NCI-H526 (cell line): ENCODE results near the gene SBNO1.
"Not testable (repeated sequence)": the region's sequence is repeated elsewhere in the genome, so short reads cannot be mapped to it uniquely, and the experiment has no call there.

Experiments used
- DNase-seq, 2 experiments: peaks; one replicate each; lab custom pipeline; 2025; lab: John Stamatoyannopoulos, UW

The SBNO1 gene

GRCh38 chr12:123388951-123389559, 24.4 kb upstream of the SBNO1 start:
- DNase-seq = peak in 1 of 2 experiments; percentile 48

- peak in 1 of 2 experiments; percentile 83 for DNase-seq
These were observed 23.7 kb upstream of the SBNO1 start for GRCh38 chr12:123388177-123388950.

GRCh38 chr12:123387508-123388176, 23.0 kb upstream of the SBNO1 start:
- peak in 1 of 2 experiments; percentile 38 for DNase-seq

DNA sequence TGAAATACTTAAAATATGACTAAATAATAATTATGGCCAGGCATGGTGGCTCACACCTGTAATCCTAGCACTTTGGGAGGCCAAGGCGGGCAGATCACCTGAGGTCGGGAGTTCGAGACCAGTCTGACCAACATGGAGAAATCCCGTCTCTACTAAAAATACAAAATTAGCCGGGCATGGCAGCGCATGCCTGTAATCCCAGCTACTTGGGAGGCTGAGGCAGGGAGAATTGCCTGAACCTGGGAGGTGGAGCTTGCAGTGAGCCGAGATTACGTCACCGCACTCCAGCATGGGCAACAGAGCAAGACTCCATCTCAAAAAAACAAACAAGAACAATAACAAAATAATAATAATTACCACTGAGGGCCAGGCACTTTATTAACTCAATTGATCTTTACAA, 20.9 kb upstream of the SBNO1 start:
- not testable (repeated sequence) for DNase-seq

GRCh38 chr12:123384994-123385376, 20.3 kb upstream of the SBNO1 start:
- no peak for DNase-seq

DNA sequence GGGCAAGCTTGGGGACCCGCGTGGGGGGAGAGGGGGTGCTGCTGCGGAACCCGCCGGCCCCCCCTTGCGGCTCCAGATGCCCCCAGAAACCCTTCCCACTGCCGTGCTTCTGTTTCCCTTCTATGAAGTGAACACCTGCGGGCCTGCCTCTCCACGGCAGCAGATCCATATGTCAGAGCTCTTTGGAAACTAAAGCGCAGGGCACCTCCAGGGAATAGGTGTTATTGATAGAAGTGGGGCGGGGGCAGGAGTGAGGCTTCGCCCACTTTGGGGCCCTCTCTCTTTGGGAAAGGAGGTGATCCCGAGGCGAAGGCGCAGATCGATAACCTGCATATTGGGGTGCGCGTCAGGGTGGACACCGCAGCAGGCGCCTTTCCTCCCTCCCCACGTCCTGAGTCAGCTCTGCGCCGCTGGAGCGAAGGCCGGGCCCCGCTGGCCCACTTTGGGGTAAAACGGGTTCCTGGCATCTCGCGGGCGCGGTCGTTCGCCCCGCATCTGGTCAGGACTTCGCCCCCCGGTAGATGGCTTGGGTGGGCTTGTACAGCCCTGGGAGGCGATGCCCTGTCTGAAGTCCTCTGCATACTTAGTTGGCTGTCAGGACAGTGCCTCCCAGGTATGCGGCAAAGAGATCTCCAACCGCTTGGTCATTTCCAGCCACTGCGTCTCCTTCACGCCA, 19.8 kb upstream of the SBNO1 start:
- peak in 1 of 2 experiments; percentile 56 for DNase-seq

DNA sequence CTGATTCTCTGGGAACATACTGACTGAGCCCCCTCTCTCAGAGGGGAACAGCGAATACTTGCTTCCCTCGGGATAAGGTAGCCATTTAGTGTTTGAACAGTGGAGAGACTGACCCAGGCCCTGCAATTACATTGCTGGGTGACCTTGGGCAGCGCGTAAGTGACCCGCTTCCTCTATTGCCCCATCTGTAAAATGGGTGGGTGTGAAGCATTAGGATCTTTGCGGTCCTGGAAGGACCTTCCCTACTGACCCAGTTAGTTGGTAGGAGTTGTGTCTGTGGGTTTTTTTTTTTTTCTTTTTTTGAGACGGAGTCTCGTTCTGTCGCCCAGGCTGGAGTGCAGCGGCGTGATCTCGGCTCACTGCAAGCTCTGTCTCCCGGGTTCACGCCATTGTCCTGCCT, 18.0 kb upstream of the SBNO1 start:
- no peak for DNase-seq

GRCh38 chr12:123379391-123379790, 14.7 kb upstream of the SBNO1 start:
- no peak for DNase-seq

- DNase-seq = not testable (repeated sequence)
These were observed 7.8 kb upstream of the SBNO1 start for GRCh38 chr12:123372415-123372814.

DNA sequence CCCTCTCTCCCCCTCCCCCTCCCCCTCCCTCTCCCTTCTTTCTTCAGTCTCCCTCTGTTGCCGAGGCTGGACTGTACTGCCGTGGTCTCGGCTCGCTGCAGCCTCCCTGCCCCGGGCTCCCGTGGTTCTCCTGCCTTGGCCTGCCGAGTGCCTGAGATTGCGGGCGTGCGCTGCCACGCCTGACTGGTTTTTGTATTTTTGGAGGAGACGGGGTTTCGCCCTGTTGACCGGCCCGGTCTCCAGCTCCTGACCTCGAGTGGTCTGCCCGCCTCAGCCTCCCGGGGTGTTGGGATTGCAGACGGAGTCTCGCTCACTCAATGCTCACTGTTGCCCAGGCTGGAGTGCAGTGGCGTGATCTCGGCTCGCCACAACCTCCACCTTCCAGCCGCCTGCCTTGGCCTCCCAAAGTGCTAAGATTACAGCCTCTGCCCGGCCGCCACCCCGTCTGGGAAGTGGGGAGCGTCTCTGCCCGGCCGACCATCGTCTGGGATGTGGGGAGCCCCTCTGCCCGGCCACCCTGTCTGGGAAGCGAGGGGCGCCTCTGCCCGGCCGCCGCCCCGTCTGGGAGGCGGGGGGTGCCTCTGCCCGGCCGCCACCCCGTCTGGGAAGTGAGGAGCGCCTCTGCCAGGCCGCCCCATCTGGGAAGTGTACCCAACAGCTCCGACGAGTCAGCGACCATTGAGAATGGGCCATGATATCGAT, 7.2 kb upstream of the SBNO1 start:
- not testable (repeated sequence) for DNase-seq

- DNase-seq = no peak
These were observed 4.6 kb upstream of the SBNO1 start for GRCh38 chr12:123369229-123369628.

GRCh38 chr12:123368431-123368830, 3.8 kb upstream of the SBNO1 start:
- DNase-seq = not testable (repeated sequence)

DNA sequence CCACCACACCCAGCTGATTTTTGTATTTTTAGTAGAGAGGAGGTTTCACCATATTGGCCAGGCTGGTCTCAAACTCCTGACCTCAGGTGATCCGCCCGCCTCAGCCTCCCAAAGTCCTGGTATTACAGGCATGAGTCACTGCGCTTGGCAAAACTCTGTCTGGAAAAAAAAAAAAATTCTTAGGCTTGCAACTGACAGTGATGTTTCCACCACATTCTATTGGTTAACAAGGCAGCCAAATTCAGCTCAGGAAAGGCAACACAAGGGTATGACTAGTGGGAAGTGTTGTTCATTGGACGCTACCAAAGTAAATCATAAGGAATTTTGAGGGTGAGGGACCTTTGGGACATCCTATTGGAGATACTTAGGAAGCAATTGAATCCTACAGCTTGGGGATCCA, 2.9 kb upstream of the SBNO1 start:
- no peak for DNase-seq

GRCh38 chr12:123365025-123365917, 624 bp upstream of the SBNO1 start:
- DNase-seq = peak; percentile 97 to 99

GRCh38 chr12:123363740-123364531, 711 bp downstream of the SBNO1 start:
- peak in 1 of 2 experiments; percentile 48 for DNase-seq

DNA sequence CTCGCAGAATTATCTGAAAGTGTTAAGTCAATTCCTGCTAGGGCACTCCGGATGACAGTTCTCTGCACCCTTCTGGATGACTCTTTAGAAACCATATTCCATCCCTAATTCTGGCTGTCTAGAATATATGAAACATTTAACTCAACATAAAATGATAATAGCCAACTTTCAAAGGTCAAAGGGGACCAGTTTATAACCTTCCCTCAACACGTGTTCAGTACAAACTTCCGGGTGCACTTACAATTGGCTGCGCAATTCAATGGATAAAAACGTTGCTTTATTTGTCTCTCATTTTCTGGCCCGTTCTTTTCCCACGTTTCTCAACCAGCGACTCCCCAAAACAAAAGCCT, 1.3 kb downstream of the SBNO1 start:
- no peak for DNase-seq

DNA sequence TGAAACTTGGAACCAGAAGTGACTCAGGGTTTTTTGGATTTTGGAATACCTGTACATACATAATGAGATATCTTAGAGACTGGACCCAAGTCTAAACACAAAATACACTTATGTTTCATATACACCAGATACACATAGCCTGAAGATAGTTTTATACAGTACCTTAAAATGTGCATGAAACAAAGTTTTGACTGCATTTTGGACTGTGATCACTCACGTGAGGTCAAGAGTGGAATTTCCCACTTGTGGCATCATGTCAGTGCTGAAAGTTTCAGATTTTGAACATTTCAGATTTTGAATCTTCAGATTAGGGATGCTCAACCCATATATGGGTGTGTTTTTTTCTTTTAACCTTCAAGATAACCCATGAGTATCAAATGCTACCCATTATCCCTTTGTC, 6.6 kb downstream of the SBNO1 start:
- DNase-seq = no peak

- no peak for DNase-seq
These were observed 8.4 kb downstream of the SBNO1 start for GRCh38 chr12:123356159-123356670.

DNA sequence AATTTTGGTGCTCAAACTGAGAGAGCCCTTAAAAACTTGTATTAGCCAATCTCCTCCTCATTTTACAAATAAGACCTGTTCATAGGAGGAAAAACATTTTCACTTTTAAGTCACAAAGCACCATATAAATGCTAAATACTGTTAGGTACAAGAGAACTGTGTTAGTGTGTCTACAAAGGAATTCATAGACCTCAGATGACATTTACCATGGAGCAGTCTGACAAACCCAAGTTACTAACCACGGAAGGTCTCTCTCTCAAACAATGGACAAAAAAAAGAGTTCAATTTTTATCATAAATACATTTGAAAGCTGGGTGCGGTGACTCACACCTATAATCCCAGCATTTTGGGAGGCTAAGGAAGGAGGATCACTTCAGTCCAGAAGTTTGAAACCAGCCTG, 10.0 kb downstream of the SBNO1 start:
- no peak for DNase-seq

DNA sequence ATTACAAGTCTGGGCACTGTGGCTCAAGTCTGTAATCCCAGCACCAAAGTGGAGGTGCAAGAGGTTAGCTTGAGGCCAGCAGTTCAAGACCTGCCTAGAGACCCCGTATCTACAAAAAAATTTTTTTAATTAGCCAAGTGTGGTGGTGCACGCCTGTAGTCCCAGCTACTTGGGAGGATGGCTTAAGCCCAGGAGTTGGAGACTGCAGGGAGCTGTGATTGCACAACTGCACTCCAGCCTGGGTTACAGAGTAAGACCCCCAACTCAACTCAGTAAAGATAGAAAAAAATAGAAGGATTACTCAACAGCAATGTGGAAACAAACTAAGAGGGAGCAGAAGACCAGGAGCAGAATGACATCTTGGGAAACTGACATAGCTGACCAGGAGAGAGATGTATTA, 13.3 kb downstream of the SBNO1 start:
- no peak for DNase-seq
